SK-N-SH treated with all-trans-retinoic acid at 6 μM for 48 hours (cell line): ENCODE results near the gene DHX40.

Source experiments
- BACH2 ChIP-seq: fragments of 250-450 bp; sonication (Bioruptor Pico); IDR thresholded peaks from 2 replicates; pipeline ENCODE4 v1.9.0; 2021; ENCODE audit warnings: mild to moderate bottlenecking, borderline replicate concordance
- CSRNP3 ChIP-seq: fragments of 250-450 bp; sonication (Bioruptor Pico); IDR thresholded peaks from 2 replicates; pipeline ENCODE4 v1.5.1; 2021; ENCODE audit warnings: mild to moderate bottlenecking, moderate library complexity
- ESRRG ChIP-seq: fragments of 250-450 bp; sonication (Bioruptor Pico); IDR thresholded peaks from 2 replicates; pipeline ENCODE4 v1.6.1; 2021; ENCODE audit warnings: mild to moderate bottlenecking
- TSHZ2 ChIP-seq: fragments of 250-450 bp; sonication (Bioruptor Pico); IDR thresholded peaks from 2 replicates; pipeline ENCODE4 v1.5.0; 2020; ENCODE audit warnings: mild to moderate bottlenecking, moderate library complexity

GRCh38 chr17:59620518-59621259, 55.3 kb downstream of the DHX40 start:
- TF ChIP-seq BACH2 (CRISPR knock-in tag), result no peak
- TF ChIP-seq TSHZ2, result no peak
- TF ChIP-seq CSRNP3, result no peak
- TF ChIP-seq ESRRG (CRISPR knock-in tag), result no peak
